HG03469 (cell line): ENCODE measurements around the gene REG4.

Experiments used
- ATAC-seq: cut with Tn5 transposase; IDR thresholded peaks from one replicate; pipeline ENCODE4 v1.9.1; 2021; ENCODE audit warnings: mild to moderate bottlenecking, moderate library complexity, moderate number of reproducible peaks; ENCODE audit not compliant: unreplicated experiment

Gene REG4

DNA sequence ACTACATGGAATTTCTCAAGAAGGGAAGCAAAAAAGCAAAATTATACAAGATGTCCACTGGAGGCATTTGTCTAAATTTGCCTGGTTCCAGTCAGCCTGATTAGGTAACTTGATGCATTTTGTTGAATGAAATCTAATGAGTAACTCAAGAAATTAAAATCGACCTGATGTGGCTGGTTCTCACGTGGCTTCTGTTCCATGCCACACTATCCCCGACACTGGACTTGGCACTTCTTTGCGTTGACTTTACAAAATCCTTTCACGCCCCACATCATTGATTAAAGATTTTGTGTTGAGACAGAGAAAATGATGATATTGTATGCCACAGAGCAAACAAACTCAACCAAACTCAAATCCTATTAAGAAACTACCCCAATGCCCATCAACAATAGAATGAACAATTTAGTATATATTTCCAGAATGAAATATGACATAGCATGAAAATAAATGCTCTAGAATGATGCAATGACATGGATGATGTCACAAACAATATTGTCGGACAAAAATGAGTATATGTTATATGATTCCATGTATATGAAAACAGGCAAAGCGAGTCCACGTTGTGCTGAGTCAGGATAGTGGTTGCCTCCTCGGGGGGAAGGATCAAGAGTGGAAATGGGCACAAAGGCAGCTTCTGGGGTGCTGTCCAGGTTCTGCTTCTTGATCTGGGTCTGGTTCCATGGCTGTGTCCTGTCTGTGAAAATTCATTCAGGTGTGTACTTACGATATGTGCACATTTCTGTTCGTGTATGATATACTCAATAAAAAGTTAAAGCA is 29.6 kb downstream of the REG4 start:
- no peak for ATAC-seq

- ATAC-seq, result no peak
Observed at GRCh38 chr1:119779869-119780356, 31.3 kb downstream of the REG4 start.

GRCh38 chr1:119778886-119779560 is 32.2 kb downstream of the REG4 start:
- ATAC-seq, result no peak

GRCh38 chr1:119778359-119778758 is 32.9 kb downstream of the REG4 start:
- ATAC-seq, result no peak

- no peak for ATAC-seq
Observed at GRCh38 chr1:119774746-119775490, 36.3 kb downstream of the REG4 start.

GRCh38 chr1:119773711-119774241 is 37.5 kb downstream of the REG4 start:
- ATAC-seq, result no peak

- no peak for ATAC-seq
Observed at GRCh38 chr1:119772298-119772697, 39.0 kb downstream of the REG4 start.

- no peak for ATAC-seq
Observed at GRCh38 chr1:119771770-119772169, 39.5 kb downstream of the REG4 start.

GRCh38 chr1:119771016-119771415 is 40.2 kb downstream of the REG4 start:
- no peak for ATAC-seq

DNA sequence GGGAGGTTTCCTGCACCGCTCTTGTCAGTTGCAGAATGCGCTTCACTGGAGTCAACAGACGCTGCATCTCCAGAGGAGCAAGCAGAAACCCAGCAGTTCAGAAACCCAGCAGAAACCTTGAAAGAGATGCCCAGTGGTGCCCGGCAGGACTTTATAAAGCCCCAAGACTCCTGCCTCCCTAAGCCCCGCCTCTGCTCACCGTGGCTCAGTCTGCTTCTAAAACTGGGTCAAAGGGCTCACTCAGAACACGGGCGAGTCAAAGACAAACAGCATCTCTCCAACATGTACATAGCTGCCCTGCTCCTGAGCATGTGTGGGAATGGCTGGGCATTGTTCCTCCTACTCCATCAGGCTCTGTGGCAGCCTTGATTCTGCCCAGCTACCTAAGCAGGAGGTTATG is 42.5 kb downstream of the REG4 start, which contains the start of gene HMGCS2:
TSS of gene HMGCS2 (minus strand) at position 128 of the 400 bp plus-strand sequence. CDS start at position 67, 61 bp downstream.
- no peak for ATAC-seq

DNA sequence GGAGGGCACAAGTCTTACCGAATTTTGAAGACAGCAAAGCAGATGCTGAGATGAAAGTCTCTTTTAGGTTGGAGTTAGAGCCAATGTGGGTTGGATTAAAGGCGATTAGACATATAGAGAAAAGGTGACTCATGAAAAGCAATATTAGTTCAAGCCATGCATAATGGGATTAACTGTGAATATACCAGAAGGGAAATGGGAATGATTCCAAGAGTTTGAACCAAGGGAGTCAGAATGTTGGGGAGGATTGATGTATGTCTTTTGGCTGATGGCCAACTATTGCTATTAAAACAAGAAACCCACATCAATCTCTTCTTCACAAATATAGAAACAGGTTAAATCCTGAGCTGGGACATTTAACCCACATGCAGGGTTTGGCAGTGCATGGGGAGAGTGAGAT is 43.8 kb downstream of the REG4 start:
- ATAC-seq, result no peak

- no peak for ATAC-seq
Observed at GRCh38 chr1:119766374-119766794, 44.9 kb downstream of the REG4 start.

DNA sequence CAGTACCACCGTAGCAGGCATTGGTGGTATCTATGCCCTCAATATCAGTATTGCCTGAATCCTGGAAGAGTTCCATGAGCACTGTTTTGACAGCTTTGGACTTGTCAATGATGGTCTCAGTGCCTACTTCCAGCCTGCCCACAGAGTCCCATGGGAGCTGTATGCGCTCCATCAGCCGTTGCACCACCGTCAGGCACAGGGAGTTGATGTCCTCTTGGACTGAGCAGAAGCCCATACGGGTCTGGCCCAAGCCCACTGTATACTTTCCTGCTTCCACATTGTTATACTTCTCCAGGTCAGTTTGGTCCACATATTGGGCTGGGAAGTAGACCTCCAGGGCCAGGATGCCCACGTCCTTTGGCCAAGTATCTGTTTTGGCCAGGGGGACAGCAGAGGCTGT is 47.0 kb downstream of the REG4 start:
- ATAC-seq, result no peak

GRCh38 chr1:119762953-119763352 is 48.3 kb downstream of the REG4 start:
- ATAC-seq, result no peak

- ATAC-seq, result no peak
Observed at GRCh38 chr1:119762409-119762808, 48.9 kb downstream of the REG4 start.

- no peak for ATAC-seq
Observed at GRCh38 chr1:119758584-119758983, 52.7 kb downstream of the REG4 start.

GRCh38 chr1:119752592-119752991 is 58.7 kb downstream of the REG4 start:
- no peak for ATAC-seq

- ATAC-seq, result no peak
Observed at GRCh38 chr1:119748040-119748439, 63.2 kb downstream of the REG4 start.

DNA sequence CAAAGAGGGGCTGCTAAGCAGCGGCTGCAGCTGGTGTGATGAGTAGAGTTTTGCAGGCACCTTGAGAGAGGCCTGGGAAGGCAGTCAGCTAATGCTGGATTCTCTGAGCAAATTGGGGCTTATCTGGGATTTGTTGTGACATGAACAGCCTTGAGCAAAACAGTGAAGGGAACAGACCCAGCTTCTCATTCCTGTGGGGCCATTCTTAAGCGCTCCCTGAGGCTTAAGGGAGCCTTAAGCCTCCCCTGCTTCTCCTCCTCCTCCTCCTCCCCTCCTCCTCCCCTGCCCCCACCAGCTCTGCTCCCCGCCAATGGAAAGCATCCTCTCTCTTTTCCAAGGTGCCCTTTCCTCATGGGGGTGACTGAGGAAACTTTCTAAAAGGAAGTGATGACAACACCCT is 63.8 kb downstream of the REG4 start:
- ATAC-seq, result no peak

DNA sequence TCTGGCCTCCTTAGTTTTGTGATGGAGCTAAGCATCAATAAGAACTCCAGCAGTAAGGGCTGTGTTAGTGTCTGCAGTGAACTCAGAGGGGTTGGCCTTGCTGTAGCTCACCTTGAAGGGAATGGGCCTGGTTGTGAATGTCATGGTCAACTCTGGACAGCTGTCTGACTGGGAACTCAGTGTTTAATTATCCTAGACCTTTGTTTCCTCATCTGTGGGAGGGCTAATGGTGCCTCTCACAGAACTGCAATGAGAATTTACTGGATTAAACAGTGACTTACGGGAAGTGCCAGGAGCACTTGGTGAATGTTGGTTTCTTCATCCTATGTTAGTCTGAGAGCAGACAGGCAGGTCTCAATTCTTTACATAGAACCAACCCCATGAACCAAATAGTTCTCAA is 66.2 kb downstream of the REG4 start:
- ATAC-seq, result no peak

GRCh38 chr1:119744598-119744942 is 66.7 kb downstream of the REG4 start:
- ATAC-seq, result no peak
